Right cardiac atrium (tissue), 5 donors: ENCODE measurements around the gene NDUFAF3. TPM values are rescaled to one million over a fixed set of nuclear protein-coding genes. Genes with fewer than 3 reads are reported as not detected.
"Not testable (repeated sequence)": the region's sequence is repeated elsewhere in the genome, so short reads cannot be mapped to it uniquely, and the experiment has no call there.

Source experiments
- ATAC-seq, 2 donors: fragments of 200-7000 bp; cut with Tn5 transposase; one replicate each; pipeline versions ENCODE4 v1.8.0 to v1.9.1; 2020; ENCODE audit warnings: moderate library complexity in 2 of 2, mild to moderate bottlenecking in 1 of 2
- DNase-seq, 3 donors: peaks; one replicate each; pipeline ENCODE4 v3.0.0-alpha.2; 2020
- H3K27ac ChIP-seq: one replicate; pipeline ENCODE4 v1.5.1; 2013; ENCODE audit warnings: mild to moderate bottlenecking, low read length, control low read depth, moderate library complexity
- H3K27me3 ChIP-seq: one replicate; pipeline ENCODE4 v1.6.1; 2013; ENCODE audit not compliant: control insufficient read depth, insufficient read depth
- H3K4me1 ChIP-seq: one replicate; pipeline ENCODE4 v1.6.1; 2013; ENCODE audit warnings: low read length; ENCODE audit not compliant: control insufficient read depth, insufficient read depth
- H3K4me3 ChIP-seq: one replicate; pipeline ENCODE4 v1.5.1; 2013; ENCODE audit warnings: low read length, control low read depth
- H3K9me3 ChIP-seq: one replicate; pipeline ENCODE4 v1.6.1; 2013; ENCODE audit warnings: low read length; ENCODE audit not compliant: control insufficient read depth
- WGBS: extraction: QIAGEN DNeasy Blood & Tissue Kit; methylation state at CpG from one replicate; pipeline ENCODE4 v1.1.7; 2013; 5-methylcytosine and 5-hydroxymethylcytosine counted together
- intact Hi-C, 4 donors: fragments of 100-400 bp; cut with DNase I; formaldehyde crosslinking; loops; one replicate each; pipeline versions ENCODE4 v1.11.0 to v1.14.0; 2022 to 2023
- polyA plus RNA-seq: library from polyadenylated mRNA; stranded (reverse); fragments of 200-250 nt; gene quantifications from one replicate; pipeline ENCODE4 v1.2.3, GENCODE V29; 2013
- total RNA-seq, 4 donors: library from RNA; stranded (reverse); fragmentation: NEBNext Ultra II Directional; extraction: Animal tissue kit (Norgen Biotek cat#: 25700); gene quantifications; one replicate each; pipeline ENCODE4 v1.2.1, GENCODE V29; 2021
- donor health status: healthy with polysubstance abuse.
- donor health status: DM: no; HTN: yes; CAD: no.
- donor health status: DM: no; HTN: no; CAD: no.
- donor health status: DM: no; HTN: yes; CAD: no; lungs with severe emphysema.
- donor health status: DM: yes; HTN: yes; CAD: no.

NDUFAF3 gene
- total and polyA plus RNA-seq, 5 donors: 164 to 220 (median 178) TPM

- Histone ChIP-seq H3K4me3 (no peak overlapping the region), H3K9me3 (no peaks in the 10 kb centered on the region), H3K27me3 (no peaks in the 10 kb centered on the region), H3K27ac (no peak overlapping the region), H3K4me1 (peaks cover 3% of the 10 kb centered on the region)
- 88% methylated on average over 16 of the region's 16 CpGs for WGBS
- intact Hi-C loops: no loop called here
- no peak for ATAC-seq
- peak; percentile 34 to 74 (median 69) for DNase-seq
Measured at GRCh38 chr3:49004352-49005302, 17.3 kb upstream of the NDUFAF3 start.

- intact Hi-C loops: no loop called here
- Histone ChIP-seq H3K4me3 (no peak overlapping the region), H3K9me3 (no peaks in the 10 kb centered on the region), H3K27me3 (no peaks in the 10 kb centered on the region), H3K4me1 (peaks cover 3% of the 10 kb centered on the region), H3K27ac (no peak overlapping the region)
- ATAC-seq (no peak), DNase-seq (peak in 1 of 3 donors; percentile 23)
- 96% methylated on average over 3 of the region's 3 CpGs for WGBS
Measured at GRCh38 chr3:49005303-49005680, 16.6 kb upstream of the NDUFAF3 start.

- H3K4me3 ChIP-seq: no peak overlapping the region
- H3K27ac ChIP-seq: peak overlapping the region; percentile 85
- ATAC-seq (no peak), DNase-seq (peak in 2 of 3 donors; percentile 17 to 72)
- H3K27me3 ChIP-seq: no peaks in the 10 kb centered on the region
- intact Hi-C loops: no loop called here
- H3K4me1 ChIP-seq: peaks cover 3% of the 10 kb centered on the region
- 95% methylated on average over 5 of the region's 5 CpGs for WGBS
- no peaks in the 10 kb centered on the region for H3K9me3 ChIP-seq
Measured at GRCh38 chr3:49005998-49006397, 15.9 kb upstream of the NDUFAF3 start.

GRCh38 chr3:49006408-49007067 lies 15.4 kb upstream of the NDUFAF3 start:
- H3K27ac ChIP-seq: peak overlapping the region; percentile 85
- intact Hi-C loops: no loop called here
- ATAC-seq (peak; percentile 2 to 17), DNase-seq (peak; percentile 53 to 83 (median 78))
- 3% methylated on average over 32 of the region's 32 CpGs for WGBS
- no peaks in the 10 kb centered on the region for H3K27me3 ChIP-seq
- no peaks in the 10 kb centered on the region for H3K9me3 ChIP-seq
- peaks cover 3% of the 10 kb centered on the region for H3K4me1 ChIP-seq
- H3K4me3 ChIP-seq: peak overlapping the region; percentile 67

- peaks cover 3% of the 10 kb centered on the region for H3K4me1 ChIP-seq
- DNase-seq (peak; percentile 97 to 99 (median 99)), ATAC-seq (peak; percentile 92)
- H3K27ac ChIP-seq: peak within 1 kb of the TSS; percentile 85
- WGBS: under 1% methylated on average over 65 of the region's 65 CpGs
- intact Hi-C loops: no loop called here
- peak within 1 kb of the TSS; percentile 67 for H3K4me3 ChIP-seq
- no peaks in the 10 kb centered on the region for H3K27me3 ChIP-seq
- no peaks in the 10 kb centered on the region for H3K9me3 ChIP-seq
Measured at GRCh38 chr3:49007068-49007770, 14.7 kb upstream of the NDUFAF3 start, which contains the start of gene WDR6. Gene WDR6, plus strand, starts transcription at chr3:49007391. Its CDS starts 41 bp downstream, at chr3:49007432.

GRCh38 chr3:49007771-49008528 lies 14.0 kb upstream of the NDUFAF3 start:
- intact Hi-C loops: no loop called here
- WGBS: 17% methylated on average over 41 of the region's 41 CpGs
- peak; percentile 93 to 96 (median 95) for DNase-seq
- Histone ChIP-seq H3K4me1 (peaks cover 3% of the 10 kb centered on the region), H3K27ac (peak overlapping the region; percentile 55), H3K27me3 (no peaks in the 10 kb centered on the region), H3K4me3 (peak overlapping the region; percentile 67), H3K9me3 (no peaks in the 10 kb centered on the region)
- peak; percentile 86 to 87 for ATAC-seq

GRCh38 chr3:49008627-49009026 lies 13.3 kb upstream of the NDUFAF3 start:
- intact Hi-C loops, ATAC-seq, H3K27ac ChIP-seq, H3K9me3 ChIP-seq, H3K4me1 ChIP-seq, H3K4me3 ChIP-seq, H3K27me3 ChIP-seq: not testable (repeated sequence)
- DNase-seq: peak in 1 of 3 donors; percentile 23
- 87% methylated on average over 5 of the region's 5 CpGs for WGBS

GRCh38 chr3:49009396-49009795 lies 12.5 kb upstream of the NDUFAF3 start:
- WGBS: 58% methylated on average over 3 of the region's 3 CpGs
- ATAC-seq: no peak
- H3K4me3 ChIP-seq: no peak overlapping the region
- H3K4me1 ChIP-seq: peaks cover 3% of the 10 kb centered on the region
- intact Hi-C loops: no loop called here
- DNase-seq: peak in 1 of 3 donors; percentile 7
- no peaks in the 10 kb centered on the region for H3K9me3 ChIP-seq
- no peaks in the 10 kb centered on the region for H3K27me3 ChIP-seq
- H3K27ac ChIP-seq: no peak overlapping the region

- ATAC-seq: no peak
- intact Hi-C loops: no loop called here
- 59% methylated on average over 17 of the region's 17 CpGs for WGBS
- Histone ChIP-seq H3K4me3 (no peak overlapping the region), H3K27ac (no peak overlapping the region), H3K4me1 (peaks cover 3% of the 10 kb centered on the region), H3K27me3 (no peaks in the 10 kb centered on the region), H3K9me3 (no peaks in the 10 kb centered on the region)
- DNase-seq: peak in 1 of 3 donors; percentile 58
Measured at GRCh38 chr3:49012441-49013017, 9.4 kb upstream of the NDUFAF3 start.
